Natural killer cell treated with Interleukin-12 subunit alpha and Interleukin-12 subunit beta and Interleukin-15 and Interleukin-18, amount 100 ng/mL, for 72 hours (primary cell): ENCODE measurements around the gene DENND2A. TPM values are rescaled to one million over a fixed set of nuclear protein-coding genes. Genes with fewer than 3 reads are reported as not detected.
A peak's percentile ranks its signal among the peaks of the same experiment; 100 is the strongest.
"Not testable (repeated sequence)": the region's sequence is repeated elsewhere in the genome, so short reads cannot be mapped to it uniquely, and the experiment has no call there.

Source experiments
- ATAC-seq, 2 donors: fragments of 150-1000 bp; cut with Tn5 transposase in 1 of 2; sonication (Bioruptor Pico), chemical (Tn5 transposase) in 1 of 2; 2 replicates each; pipeline ENCODE4 v1.10.0; 2021
- DNase-seq: peaks from one replicate; pipeline ENCODE4 v3.0.0; 2022; ENCODE audit warnings: low spot score
- H3K27ac Mint-ChIP-seq, 2 donors: 1 replicate in 1 of 2; 2 replicates in 1 of 2; pipeline ENCODE4 v1.8.0; 2022; ENCODE audit warnings: mixed read lengths in 2 of 2, mild to moderate bottlenecking in 1 of 2, moderate library complexity in 1 of 2
- H3K27me3 Mint-ChIP-seq, 2 donors: 1 replicate in 1 of 2; 2 replicates in 1 of 2; pipeline ENCODE4 v1.8.0; 2022; ENCODE audit warnings: mixed read lengths in 2 of 2
- H3K36me3 Mint-ChIP-seq: one replicate; pipeline ENCODE4 v1.8.0; 2022; ENCODE audit warnings: mixed read lengths
- H3K4me1 Mint-ChIP-seq, 2 donors: 1 replicate in 1 of 2; 2 replicates in 1 of 2; pipeline ENCODE4 v1.8.0; 2022; ENCODE audit warnings: low read depth in 2 of 2, mixed read lengths in 2 of 2, mild to moderate bottlenecking in 1 of 2
- H3K4me3 Mint-ChIP-seq: one replicate; pipeline ENCODE4 v1.8.0; 2022; ENCODE audit warnings: mixed read lengths
- H3K9me3 Mint-ChIP-seq: 2 replicates; pipeline ENCODE4 v1.8.0; 2022; ENCODE audit warnings: mixed read lengths
- total RNA-seq, 2 donors: library from RNA; stranded (reverse); gene quantifications; one replicate each; pipeline ENCODE4 v1.2.3, GENCODE V29; 2022

Gene DENND2A
- total RNA-seq, 2 donors from 2014 or later: not detected

DNA sequence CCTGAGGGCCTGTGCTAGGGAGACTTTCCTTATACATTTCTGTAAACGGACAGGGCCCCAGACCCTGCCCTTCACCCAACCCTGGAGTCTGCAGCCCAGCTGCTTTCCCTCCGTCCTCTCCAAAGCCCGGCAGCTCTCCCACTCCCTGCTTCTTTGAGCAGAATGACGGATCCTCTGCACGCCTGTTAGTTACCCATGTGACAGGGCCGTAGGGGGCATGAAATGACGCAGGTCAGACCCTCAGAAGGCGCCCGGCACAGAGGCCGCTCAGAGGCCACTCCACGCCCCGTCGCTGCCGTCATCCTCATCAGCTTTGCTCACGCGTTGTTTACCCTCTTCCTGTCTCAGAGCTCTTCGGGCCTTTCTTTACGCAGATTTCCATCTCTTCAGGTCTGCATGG lies 101.2 kb downstream of the DENND2A start:
- Mint-ChIP-seq H3K36me3 (no peaks in the 10 kb centered on the region), H3K27ac (no peak overlapping the region), H3K4me1 (no peaks in the 10 kb centered on the region), H3K27me3 (peaks cover 4 to 12% of the 10 kb centered on the region in 2 donors), H3K9me3 (no peaks in the 10 kb centered on the region), H3K4me3 (no peak overlapping the region)
- no peak for DNase-seq
- peak in 1 of 2 donors; percentile 30 for ATAC-seq

DNA sequence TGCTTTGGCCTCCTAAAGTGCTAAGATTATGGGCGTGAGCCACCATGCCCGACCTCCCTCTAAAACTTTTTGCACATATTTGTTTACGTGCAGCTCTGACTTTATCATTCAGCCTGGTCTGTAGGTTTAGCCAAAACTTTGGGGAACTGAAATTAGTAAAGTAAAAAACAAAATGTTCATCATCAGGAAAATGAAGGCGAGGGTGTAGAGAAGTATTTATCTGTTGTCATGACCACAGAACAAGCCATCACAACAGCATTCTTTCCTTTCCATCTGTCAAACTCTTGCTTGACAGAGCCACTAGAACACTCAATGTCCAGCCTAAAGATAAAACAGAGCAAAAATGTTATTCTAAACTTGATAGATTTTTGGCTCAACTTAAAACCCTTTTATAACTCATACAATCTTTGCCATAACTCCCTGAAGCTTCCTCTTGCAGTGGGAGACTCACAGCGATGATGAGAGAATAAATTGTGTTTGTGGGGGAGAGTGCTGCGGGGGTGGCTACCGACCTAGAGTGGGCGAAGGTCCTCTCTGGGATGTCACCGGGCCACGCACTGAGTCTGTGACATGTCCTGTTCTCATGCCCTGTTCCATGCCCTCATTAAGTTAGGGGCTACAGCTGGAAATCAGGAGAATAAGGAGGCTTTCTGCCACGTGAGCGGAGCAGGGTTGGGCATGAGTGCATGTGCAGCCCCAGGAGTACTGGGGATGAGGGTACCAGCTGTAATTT lies 102.7 kb downstream of the DENND2A start:
- H3K9me3 Mint-ChIP-seq: no peaks in the 10 kb centered on the region
- no peak overlapping the region for H3K4me3 Mint-ChIP-seq
- H3K36me3 Mint-ChIP-seq: no peaks in the 10 kb centered on the region
- no peak overlapping the region for H3K27ac Mint-ChIP-seq
- H3K4me1 Mint-ChIP-seq: no peaks in the 10 kb centered on the region
- ATAC-seq: no peak
- DNase-seq: no peak
- peaks cover 8 to 12% of the 10 kb centered on the region in 2 donors for H3K27me3 Mint-ChIP-seq

DNA sequence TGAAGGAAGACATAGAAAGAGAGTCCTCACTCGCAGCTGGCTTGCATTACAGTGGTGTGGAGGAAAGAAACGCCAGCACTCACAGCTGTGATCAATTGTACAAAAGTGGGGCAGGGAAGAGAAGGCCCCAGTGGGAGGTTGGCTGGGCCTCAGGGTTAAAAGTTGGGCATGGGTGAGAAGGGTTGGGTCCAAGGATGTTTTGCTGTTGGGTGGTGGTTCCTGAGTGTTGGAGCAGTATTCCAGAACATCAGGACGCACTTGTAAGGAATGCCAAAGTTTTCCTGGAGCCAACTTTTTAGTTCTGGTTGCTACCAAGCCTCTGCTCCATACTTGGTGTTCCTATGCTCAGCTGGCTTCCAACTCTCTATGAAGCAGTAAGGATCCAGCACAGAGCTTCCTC lies 105.9 kb downstream of the DENND2A start:
- ATAC-seq (no peak), DNase-seq (no peak)
- H3K4me1 Mint-ChIP-seq: no peaks in the 10 kb centered on the region
- no peak overlapping the region for H3K4me3 Mint-ChIP-seq
- H3K27me3 Mint-ChIP-seq: peaks cover 7 to 20% of the 10 kb centered on the region in 2 donors
- no peaks in the 10 kb centered on the region for H3K9me3 Mint-ChIP-seq
- H3K27ac Mint-ChIP-seq: no peak overlapping the region
- H3K36me3 Mint-ChIP-seq: no peaks in the 10 kb centered on the region

DNA sequence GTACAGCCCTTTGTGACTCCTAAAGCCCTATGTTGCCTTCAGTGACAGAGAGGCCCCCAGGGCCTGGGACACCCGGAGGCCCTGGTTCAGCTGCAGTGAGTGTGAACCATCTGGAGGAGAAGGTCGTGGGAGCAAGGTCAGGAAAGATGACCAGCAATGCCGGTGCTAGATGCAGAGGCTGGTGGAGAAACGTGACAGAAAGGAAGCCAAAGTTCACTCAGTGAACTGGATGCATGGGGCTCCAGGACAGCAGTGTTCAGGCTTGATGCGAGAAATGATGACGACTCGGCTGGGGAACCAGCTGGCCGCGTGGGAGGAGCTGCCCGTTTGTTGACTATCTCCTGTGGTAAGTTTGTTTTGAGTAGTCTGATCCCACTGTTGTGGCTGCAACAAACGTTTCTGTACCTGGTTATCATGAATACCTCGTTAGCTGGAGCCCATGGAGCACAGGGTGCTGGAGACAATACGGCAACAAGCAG lies 107.2 kb downstream of the DENND2A start:
- DNase-seq (no peak), ATAC-seq (no peak)
- Mint-ChIP-seq H3K36me3 (no peaks in the 10 kb centered on the region), H3K27ac (no peak overlapping the region), H3K4me3 (no peak overlapping the region), H3K27me3 (peaks cover 7 to 20% of the 10 kb centered on the region in 2 donors), H3K4me1 (no peaks in the 10 kb centered on the region), H3K9me3 (no peaks in the 10 kb centered on the region)

DNA sequence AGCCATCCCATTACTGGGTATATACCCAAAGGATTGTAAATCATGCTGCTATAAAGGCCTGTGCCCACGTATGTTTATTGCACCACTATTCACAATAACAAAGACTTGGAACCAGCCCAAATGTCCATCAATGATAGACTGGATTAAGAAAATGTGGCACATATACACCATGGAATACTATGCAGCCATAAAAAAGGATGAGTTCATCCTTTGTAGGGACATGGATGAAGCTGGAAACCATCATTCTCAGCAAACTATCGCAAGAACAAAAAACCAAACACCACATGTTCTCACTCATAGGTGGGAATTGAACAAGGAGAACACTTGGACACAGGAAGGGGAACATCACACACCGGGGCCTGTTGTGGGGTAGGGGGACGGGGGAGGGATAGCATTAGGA lies 111.2 kb downstream of the DENND2A start:
- not testable (repeated sequence) for ATAC-seq, DNase-seq, H3K27ac Mint-ChIP-seq, H3K4me1 Mint-ChIP-seq, H3K9me3 Mint-ChIP-seq, H3K36me3 Mint-ChIP-seq, H3K4me3 Mint-ChIP-seq
- peaks cover 9 to 21% of the 10 kb centered on the region in 2 donors for H3K27me3 Mint-ChIP-seq

DNA sequence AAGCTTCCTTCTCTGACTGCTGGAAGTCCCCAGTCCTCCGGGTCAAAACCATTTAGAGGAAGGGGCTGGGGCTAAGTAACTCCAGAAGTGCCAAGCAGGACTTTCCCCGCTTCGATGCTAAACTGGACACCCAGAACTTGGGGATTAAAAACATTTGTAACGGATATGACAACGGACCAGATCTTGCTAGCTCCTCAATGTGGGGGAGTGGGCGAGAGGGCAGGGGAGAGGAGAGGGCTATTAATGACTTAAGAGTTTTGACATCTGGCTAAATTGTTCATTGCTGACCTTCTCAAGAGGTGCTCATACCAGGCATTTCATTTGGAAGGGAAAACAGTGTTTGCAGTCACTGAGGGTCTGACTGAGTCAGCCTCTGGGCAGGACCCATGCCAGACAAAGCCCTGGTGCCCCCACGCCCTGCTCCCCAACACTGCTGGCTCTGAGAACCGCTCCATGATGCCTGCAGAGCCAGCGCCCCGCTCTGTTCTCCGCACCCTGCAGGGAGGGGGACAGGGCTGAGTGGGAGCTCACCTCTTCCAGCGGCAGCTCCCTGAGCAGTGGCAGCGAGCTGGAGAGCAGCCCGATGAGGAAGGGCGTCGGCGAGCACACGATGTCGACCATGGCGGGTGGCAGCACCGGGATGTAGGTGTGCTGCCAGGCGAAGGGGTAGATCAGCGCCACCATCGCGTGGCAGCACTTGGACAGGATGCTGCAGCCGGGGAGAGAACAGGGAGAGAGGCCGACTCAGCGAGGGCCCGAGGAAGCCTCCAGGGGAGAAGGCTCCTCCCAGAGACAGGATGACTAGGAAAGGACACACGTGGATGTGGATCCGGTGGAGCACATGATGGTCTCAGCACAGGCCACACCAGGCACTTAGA lies 113.6 kb downstream of the DENND2A start:
- DNase-seq: no peak
- Mint-ChIP-seq H3K4me1 (peaks cover 0 to 7% of the 10 kb centered on the region in 2 donors), H3K9me3 (no peaks in the 10 kb centered on the region), H3K4me3 (no peak overlapping the region), H3K27me3 (peaks cover 6 to 14% of the 10 kb centered on the region in 2 donors), H3K27ac (no peak overlapping the region), H3K36me3 (no peaks in the 10 kb centered on the region)
- ATAC-seq: peak in 1 of 2 donors; percentile 44

DNA sequence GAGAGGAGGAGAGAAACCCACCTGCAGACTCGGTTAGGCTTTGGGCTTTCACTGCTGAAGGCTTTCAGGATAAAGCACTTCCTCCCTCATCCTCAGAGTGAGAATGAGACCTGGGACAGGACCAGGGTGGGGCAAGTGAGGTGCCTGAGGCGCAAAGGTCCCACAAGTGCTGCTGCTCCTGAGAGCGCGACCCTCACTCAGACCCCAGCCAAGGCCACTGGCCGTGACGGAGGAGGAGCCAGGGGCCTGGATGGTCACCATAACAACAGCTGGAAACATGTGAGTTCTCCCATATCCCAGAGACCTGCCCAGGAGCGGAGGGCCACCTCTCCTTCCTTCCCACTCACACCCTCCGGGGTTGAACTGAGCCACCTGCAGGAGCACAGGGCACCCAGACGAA lies 114.4 kb downstream of the DENND2A start:
- H3K4me3 Mint-ChIP-seq: no peak overlapping the region
- no peaks in the 10 kb centered on the region for H3K36me3 Mint-ChIP-seq
- no peak overlapping the region for H3K27ac Mint-ChIP-seq
- H3K4me1 Mint-ChIP-seq: peaks cover 0 to 7% of the 10 kb centered on the region in 2 donors
- no peaks in the 10 kb centered on the region for H3K9me3 Mint-ChIP-seq
- DNase-seq: no peak
- H3K27me3 Mint-ChIP-seq: peaks cover 6 to 10% of the 10 kb centered on the region in 2 donors
- ATAC-seq: no peak

DNA sequence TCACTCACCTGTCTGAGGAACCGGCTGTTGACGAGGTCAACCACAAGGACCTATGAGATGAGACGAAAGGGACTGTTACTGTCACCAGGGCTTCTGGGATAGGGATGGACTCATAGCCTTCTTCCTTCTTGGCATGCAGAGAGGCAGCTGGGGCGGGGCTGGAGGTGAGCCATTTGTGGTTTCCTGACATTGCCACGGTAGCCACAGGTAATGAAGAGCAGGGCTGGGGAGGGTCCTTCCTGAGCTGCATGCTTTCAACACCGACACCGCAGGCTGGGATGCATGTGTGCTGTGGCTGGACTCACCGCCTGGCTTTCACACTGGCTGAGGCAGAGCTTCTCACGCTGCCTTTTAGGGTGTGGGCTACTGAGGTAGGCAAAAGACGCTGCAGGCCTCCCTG lies 114.9 kb downstream of the DENND2A start:
- Mint-ChIP-seq H3K36me3 (no peaks in the 10 kb centered on the region), H3K9me3 (no peaks in the 10 kb centered on the region), H3K4me1 (peaks cover 0 to 7% of the 10 kb centered on the region in 2 donors), H3K27ac (no peak overlapping the region), H3K27me3 (peaks cover 5 to 6% of the 10 kb centered on the region in 2 donors), H3K4me3 (no peak overlapping the region)
- ATAC-seq (peak; percentile 24 to 65), DNase-seq (no peak)

DNA sequence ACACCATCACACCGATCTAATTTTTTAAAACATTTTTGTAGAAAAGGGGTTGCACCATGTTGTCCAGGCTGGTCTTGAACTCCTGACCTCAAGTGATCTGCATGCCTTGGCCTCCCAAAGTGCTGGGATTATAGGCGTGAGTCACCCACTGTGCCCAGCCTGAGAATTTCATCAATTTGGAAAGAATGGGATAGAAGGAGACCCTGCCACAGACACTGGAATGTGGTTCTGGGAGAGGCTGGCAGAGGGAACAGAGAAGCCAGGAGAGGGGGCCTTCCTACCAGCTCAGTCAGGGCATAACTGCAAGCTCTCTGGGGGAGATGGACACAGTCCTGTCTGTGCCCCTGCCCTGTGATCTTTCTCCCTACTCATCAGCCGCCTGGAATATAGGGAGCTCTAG lies 119.2 kb downstream of the DENND2A start:
- no peaks in the 10 kb centered on the region for H3K36me3 Mint-ChIP-seq
- no peaks in the 10 kb centered on the region for H3K9me3 Mint-ChIP-seq
- peaks cover 0 to 9% of the 10 kb centered on the region in 2 donors for H3K27me3 Mint-ChIP-seq
- ATAC-seq (peak in 1 of 2 donors; percentile 37), DNase-seq (no peak)
- H3K4me1 Mint-ChIP-seq: peaks cover 0 to 9% of the 10 kb centered on the region in 2 donors
- H3K4me3 Mint-ChIP-seq: no peak overlapping the region
- H3K27ac Mint-ChIP-seq: no peak overlapping the region

DNA sequence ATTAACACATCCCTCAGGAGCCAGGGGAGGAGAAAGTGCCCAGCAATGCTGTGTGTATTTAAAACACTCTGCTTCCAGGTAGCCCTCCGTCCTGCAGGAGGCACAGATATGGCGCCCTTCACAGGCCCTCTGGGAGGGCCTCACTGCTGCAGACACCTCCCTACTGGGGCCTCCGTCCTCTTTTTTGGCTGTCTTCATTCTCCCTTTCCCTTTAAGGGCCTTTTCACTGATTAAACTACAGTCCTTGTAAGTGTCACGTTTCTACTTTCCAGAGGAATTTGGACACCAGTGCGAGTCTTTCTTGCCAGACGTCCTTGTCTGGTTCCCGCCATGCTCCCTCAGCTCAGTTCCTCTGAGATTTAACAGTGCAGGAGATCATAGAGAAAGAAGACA lies 121.6 kb downstream of the DENND2A start:
- H3K9me3 Mint-ChIP-seq: no peaks in the 10 kb centered on the region
- peaks cover 0 to 9% of the 10 kb centered on the region in 2 donors for H3K27me3 Mint-ChIP-seq
- peaks cover 0 to 4% of the 10 kb centered on the region in 2 donors for H3K4me1 Mint-ChIP-seq
- ATAC-seq (no peak), DNase-seq (no peak)
- no peak overlapping the region for H3K4me3 Mint-ChIP-seq
- H3K36me3 Mint-ChIP-seq: no peaks in the 10 kb centered on the region
- no peak overlapping the region for H3K27ac Mint-ChIP-seq

DNA sequence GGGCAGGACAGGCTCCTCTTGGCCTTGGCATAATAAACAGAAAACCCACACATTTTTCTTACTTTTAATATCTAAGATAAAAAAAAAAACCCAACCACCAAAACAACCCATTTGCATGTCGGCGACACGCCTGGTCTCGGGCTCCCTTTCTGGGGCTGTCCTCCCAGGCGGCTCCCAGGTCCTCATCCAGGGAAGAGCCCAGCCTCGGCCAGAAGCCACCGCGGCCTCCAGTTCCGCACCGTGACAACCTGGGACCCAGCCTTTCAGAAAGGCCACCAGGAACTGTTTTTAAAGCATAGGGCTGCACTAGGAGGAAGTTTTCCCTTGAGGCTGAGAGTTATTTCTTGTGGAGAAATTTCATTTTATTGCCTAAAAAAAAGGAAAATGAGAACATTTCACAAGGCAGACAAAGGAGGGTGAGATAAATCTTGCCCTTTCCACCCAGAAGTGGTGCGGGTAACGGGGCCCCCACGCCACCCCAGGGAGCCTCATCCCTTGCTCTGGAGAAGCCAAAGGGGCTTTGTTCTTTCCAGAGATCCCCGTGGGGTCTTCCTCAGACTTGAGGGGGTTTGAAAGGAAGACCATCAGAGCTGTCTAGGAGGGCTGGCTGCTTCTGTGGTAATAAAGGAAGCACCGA lies 122.1 kb downstream of the DENND2A start:
- Mint-ChIP-seq H3K9me3 (no peaks in the 10 kb centered on the region), H3K27ac (no peak overlapping the region), H3K27me3 (peaks cover 0 to 9% of the 10 kb centered on the region in 2 donors), H3K4me1 (peaks cover 0 to 4% of the 10 kb centered on the region in 2 donors), H3K36me3 (no peaks in the 10 kb centered on the region), H3K4me3 (no peak overlapping the region)
- ATAC-seq (no peak), DNase-seq (no peak)

DNA sequence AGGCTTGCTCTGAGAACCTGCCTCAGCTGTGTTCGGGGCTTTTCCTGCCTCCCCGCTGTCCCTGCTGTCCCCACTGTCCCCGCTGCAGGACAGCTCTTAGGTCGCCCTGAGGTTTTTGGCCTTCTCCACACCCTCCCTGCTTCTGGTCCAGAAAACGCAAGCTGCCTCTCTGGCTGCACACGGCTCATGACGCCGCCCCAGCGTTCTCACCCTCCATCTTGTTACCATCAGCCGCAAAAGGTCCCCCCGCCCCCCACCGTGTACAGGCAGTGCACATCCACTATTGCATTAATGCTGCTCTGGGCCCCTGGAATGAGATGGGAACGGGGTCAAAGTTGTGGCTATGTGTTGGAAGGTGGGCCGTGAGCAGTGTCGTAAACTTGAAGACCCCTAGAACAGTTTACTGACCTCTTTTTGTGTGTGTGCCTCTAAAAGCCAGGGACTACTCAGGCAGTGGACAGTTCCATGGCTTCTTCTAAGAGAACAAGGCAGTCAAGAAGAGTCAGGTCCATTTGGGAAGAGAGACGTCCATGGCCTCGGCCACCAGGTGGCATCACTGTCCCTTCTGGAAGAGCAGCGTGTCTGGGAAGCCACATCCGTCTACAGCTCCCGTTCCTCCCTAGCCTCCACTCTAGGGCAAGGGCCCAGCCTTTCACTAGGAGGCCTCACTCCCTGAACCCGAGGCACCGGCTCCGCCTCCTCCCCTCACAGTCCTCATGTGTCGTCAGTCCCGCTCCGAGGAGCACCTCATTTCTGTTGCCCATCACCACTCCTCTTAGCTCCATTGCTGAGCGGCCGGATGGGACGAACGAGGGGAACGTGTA lies 122.9 kb downstream of the DENND2A start:
- no peak overlapping the region for H3K4me3 Mint-ChIP-seq
- H3K36me3 Mint-ChIP-seq: no peaks in the 10 kb centered on the region
- peaks cover 0 to 9% of the 10 kb centered on the region in 2 donors for H3K27me3 Mint-ChIP-seq
- no peaks in the 10 kb centered on the region for H3K9me3 Mint-ChIP-seq
- peaks cover 0 to 4% of the 10 kb centered on the region in 2 donors for H3K4me1 Mint-ChIP-seq
- H3K27ac Mint-ChIP-seq: no peak overlapping the region
- ATAC-seq (peak in 1 of 2 donors; percentile 69), DNase-seq (no peak)
